Renal pelvis (tissue), 4 donors: ENCODE measurements around the gene KCNMA1. TPM values are rescaled to one million over a fixed set of nuclear protein-coding genes. Genes with fewer than 3 reads are reported as not detected.

Experiments used
- DNase-seq: peaks from one replicate; pipeline ENCODE4 v3.0.0-alpha.2; 2013
- polyA plus RNA-seq, 3 donors: library from polyadenylated mRNA; unstranded; fragments of 120-200 nt; gene quantifications; one replicate each; pipeline ENCODE4 v1.2.1, GENCODE V29; 2013; ENCODE audit not compliant: insufficient read length in 3 of 3

Gene KCNMA1
- polyA plus RNA-seq, 3 donors, result 3.2 to 3.9 (median 3.4) TPM

- peak; percentile 69 for DNase-seq
Measured at GRCh38 chr10:77274046-77274795, 363.4 kb downstream of the KCNMA1 start.

DNA sequence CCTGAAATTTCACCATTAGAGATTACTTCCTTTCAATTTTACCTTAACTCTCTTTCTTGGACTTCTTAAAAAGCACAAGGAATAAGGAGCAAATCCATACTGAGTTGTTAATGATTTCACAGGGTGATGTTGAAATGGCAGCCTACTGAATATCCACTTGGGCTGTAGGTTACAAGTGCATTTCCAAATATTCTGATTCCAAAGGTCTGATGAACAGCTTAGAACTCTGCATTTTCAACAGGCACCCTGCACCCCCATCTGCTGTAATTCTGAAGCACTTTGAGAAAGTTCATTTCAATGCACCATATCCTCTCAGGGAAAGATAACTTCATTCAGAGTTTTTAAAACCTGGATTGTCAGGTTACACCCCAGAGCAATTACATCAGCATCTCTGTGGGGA is 368.4 kb downstream of the KCNMA1 start:
- no peak for DNase-seq

DNA sequence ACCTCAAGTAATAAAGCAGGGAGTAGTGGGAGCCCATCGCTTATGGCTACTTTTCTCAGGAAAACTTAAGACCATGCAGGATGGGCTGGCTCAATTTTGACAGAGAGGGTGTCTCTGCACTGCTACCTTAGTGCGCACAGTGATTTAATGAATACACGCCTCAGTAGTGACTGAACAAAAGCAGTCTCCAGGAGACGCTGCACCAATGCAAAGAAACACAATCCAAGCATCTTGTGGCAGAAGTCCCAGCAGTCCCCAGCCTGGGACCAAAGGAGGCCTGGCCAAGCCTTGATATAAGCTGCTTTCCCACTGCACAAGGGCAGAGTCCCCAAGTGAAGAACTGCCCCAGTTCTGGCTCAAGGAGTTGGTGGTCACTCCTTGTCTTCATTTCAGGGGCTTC is 368.9 kb downstream of the KCNMA1 start:
- no peak for DNase-seq

DNA sequence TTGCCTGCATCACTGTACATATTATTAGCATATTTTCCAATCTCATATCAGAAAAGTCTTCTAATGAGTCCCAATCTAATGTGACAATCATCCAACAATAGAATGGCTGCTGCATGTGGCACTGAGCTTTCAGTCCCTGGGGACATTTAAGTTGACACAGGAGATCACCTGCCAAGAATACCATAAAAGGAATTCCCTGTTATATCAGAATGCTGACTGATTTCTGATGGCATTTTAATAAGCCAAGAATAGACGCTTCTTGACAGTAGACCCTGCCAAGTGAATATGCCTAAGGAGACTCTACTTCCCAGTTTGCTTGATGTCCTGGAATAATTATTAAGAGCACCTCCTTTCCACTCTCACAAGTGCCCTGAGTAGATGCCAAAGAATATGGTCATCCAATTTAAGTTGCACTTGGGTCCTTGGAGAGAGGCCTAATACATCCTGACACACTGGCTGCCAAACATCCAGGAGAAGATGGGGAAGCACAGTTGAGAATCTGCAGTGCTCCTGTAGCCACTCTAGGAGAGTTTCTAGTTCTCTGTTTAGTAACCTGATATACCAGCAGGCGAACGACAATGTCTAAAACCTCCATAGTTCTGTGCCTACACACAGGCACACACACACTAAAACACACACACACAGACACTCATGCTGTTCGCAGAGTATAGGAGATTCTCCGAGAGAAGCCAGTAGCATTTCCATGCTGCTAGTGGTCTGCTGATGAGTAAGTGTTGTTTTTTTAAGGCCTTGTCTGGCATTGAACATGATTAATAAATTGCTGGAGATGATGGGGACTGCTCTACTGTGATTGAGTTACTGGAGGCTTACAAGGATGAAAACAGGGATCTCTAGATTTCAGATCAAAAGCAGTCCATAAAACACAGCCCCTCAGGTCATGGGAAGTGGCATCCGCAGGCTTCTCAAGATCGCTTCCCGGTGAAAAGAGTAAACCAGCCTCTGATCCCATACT is 369.6 kb downstream of the KCNMA1 start:
- no peak for DNase-seq

DNA sequence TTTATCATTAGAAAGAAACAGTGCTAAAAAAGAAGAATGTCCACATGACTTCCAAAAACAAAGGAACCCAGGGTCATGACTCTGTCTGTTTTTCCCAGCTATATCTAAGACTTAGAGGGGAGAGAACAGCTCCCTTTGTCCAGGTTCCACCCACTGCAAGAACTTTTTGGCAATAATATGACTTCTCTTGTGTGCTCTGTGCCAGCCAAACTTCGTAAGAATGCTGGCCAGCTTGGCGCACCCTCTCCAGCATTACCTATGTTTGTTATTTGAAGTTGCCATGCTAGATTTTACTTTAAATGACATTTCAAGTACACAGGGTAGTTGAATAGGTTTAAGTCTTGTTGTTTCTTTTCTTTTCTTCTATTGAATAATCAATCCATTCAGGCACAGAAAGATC is 371.4 kb downstream of the KCNMA1 start:
- no peak for DNase-seq

DNA sequence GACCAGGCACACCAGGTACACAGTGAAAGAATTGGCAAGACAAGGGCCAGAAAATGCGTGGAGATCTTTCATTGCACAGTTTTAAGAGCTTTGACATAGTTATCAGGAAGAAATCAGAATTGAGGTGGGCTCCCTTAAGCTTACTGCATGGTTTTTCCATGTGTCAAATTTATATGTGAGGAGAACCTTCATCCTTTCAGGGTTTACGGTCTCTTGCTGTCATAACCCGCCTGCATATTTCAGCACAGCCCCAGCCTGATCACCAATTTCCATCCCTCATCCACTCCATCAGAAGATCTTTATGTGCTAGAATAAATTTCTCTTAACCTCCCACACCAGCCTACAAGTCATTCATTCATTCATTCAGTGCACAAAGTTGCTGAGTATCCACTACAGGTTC is 373.1 kb downstream of the KCNMA1 start:
- no peak for DNase-seq

GRCh38 chr10:77264107-77264506 is 373.5 kb downstream of the KCNMA1 start:
- no peak for DNase-seq

DNA sequence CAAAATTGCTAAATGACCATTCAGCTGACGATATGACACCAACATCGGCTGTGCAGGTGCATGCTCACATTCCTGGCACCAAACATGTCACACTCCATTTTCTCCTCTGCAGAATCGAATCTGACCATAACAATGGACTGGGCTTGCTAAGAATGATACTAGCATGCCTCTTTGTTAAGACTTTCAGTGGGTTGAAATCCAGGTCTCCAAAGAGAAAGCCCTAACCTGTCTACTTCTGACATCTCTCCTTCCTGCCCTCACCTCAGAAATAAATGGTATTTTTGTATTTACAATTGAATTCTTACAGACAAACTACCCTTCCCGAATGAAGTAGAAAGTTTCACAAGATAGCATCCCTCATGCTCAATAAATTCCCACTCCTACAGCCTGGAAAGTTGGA is 373.9 kb downstream of the KCNMA1 start:
- DNase-seq, result no peak

GRCh38 chr10:77261146-77261545 is 376.5 kb downstream of the KCNMA1 start:
- no peak for DNase-seq

DNA sequence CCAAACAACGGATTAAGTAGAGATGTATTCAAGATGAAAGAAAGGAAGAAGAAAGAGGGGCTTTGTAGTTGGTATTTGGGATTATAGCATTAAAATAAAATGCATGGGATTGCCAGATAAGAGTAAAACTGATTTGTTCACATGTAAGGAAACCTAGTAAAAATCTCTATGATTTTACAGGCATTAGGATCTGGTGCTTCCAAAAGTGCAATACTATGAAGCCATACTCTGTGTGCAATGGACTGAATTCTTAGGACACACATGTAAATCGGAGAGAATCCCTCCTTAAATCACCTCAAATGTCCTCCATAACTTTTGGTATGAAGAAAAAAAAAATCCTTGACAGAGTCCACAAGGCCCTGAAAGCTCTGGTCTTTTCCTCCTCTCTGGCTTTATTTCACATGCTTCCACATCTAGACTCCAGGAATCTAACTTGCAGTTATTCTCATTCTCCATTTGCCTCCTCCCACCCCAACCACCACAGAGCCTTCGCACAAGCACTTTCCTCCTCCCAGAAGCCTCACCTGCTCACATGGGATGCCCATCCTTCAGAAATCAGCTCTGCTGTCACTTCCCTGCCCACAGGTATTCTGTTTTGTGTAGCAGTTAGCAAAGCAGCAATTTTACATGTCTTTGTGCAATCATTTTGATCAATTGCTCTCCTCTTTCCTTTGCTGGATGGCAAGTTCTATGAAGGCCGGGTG is 378.3 kb downstream of the KCNMA1 start:
- no peak for DNase-seq

DNA sequence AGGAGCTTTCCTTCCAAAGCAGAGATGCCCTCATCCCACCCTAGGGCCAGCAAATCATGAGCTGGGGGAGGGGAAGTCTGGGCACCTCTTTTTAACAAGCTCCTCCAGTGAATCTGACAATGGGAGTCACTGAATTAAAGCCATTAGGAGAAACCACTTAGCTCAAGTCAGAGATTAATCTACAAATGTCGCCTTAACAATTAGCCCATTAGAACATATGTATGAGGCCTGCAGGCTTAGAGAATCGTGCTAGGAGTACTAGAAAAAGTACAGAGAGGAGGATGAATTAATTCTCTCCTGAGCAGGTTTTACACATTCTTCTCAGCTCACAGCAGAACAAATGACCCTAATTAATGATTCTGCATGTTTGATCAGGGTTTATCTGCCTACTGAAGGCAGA is 381.3 kb downstream of the KCNMA1 start:
- DNase-seq, result no peak

- DNase-seq, result no peak
Measured at GRCh38 chr10:77253556-77254064, 384.0 kb downstream of the KCNMA1 start.

DNA sequence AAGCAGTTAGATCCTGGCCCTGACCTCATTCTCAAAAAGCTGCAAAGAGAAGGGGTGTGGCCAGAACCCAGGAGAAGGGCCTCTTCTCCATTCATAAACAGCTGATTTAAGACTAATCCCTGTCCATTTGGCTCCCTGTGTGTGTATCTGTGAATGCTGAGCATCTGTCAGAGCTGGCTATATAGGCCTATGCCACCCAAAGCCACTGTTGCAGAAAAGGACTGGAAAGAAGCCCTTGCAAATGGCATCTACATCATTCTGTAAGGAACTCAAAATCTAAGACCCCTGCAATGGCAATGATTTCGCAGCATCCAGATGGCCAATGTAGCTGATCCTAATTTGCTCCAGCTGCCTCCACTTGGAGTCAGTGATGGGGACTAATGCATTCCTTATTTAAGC is 384.5 kb downstream of the KCNMA1 start:
- no peak for DNase-seq

DNA sequence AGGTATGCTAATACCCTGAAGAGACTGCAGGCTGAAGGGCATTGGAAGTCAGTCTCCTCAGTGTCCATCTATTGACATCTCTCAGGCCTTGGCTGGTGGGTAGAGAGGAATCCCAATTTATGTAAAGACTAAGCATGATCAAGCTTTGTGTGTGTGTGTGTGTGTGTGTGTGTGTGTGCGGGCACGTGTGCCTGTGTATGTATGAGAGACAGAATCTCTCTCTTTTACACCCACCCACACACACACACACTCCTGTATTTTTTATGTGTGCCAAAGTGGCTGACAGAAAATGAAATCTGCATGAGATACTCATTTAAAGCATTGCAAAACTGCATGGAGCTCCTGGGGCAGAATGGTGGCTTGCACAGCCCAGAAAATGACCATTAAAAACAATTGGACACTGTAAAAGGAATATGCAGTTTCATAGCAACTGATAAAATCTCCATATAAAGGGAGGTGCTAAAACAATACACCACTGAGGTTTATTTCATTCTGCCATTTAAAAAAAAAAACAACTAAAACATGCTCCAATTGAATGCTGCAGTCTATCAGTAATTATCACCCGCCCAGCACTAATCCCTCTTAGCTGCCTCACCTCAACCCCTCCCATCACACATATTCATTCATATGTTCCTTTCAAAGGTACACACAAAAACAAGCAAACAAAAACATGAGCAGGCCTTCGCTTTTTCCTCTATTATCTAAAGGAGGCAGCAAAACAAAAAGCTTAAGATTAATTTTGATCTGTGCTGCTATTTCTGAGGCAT is 385.0 kb downstream of the KCNMA1 start:
- no peak for DNase-seq

- DNase-seq, result no peak
Measured at GRCh38 chr10:77251297-77252013, 386.2 kb downstream of the KCNMA1 start.

- no peak for DNase-seq
Measured at GRCh38 chr10:77249901-77250459, 387.6 kb downstream of the KCNMA1 start.

- no peak for DNase-seq
Measured at GRCh38 chr10:77248104-77248790, 389.4 kb downstream of the KCNMA1 start.

- DNase-seq, result no peak
Measured at GRCh38 chr10:77247031-77247990, 390.3 kb downstream of the KCNMA1 start.
